H7 (cell line): ENCODE results near the gene ISLR. TPM values are rescaled to one million over a fixed set of nuclear protein-coding genes. Genes with fewer than 3 reads are reported as not detected.

Experiments used
- DNase-seq: peaks from one replicate; pipeline ENCODE4 v3.0.0; 2012
- H3K27me3 ChIP-seq: 2 replicates; pipeline ENCODE4 v1.6.0; 2011; ENCODE audit warnings: mild to moderate bottlenecking, low read length; ENCODE audit not compliant: control insufficient read depth, insufficient read depth
- H3K36me3 ChIP-seq: replicated peaks from 2 replicates; pipeline ENCODE4 v1.5.1; 2011; ENCODE audit warnings: low read length; ENCODE audit not compliant: control insufficient read depth, insufficient read depth
- H3K4me3 ChIP-seq: 2 replicates; pipeline ENCODE4 v1.5.1; 2011; ENCODE audit warnings: low read depth, mild to moderate bottlenecking, control low read depth, low read length, moderate library complexity; ENCODE audit not compliant: insufficient read depth
- total RNA-seq: library from RNA; depleted of rRNA; stranded (reverse); fragments of >200 nt; shearing (Covaris generic); gene quantifications from 2 replicates; pipeline ENCODE4 v1.2.3, GENCODE V29; 2014

Gene ISLR
- total RNA-seq, 1 experiment from 2014 or later = 20.5 TPM

DNA sequence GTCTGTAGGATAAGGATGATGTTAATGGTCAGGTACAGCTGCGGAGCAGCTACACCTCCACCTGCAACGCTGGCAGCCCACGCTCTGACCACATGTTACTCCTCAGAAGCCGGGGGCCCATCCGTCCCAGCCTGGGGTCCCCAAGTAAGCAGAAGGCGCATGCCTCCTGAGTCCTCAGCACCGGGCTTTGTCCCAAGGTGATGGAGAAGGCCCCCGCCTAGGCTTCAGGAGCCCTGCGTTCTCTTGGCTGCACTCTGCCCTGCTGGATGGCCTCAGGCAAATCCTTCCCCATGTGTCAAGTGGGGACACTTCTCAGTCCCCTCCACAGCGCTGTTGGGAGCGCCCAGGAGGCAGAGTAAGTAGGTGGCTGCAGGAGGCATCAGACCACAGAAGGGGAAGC is 14.7 kb downstream of the ISLR start:
- DNase-seq = no peak
- H3K27me3 ChIP-seq = no peaks in the 10 kb centered on the region
- H3K36me3 ChIP-seq = no peaks in the 10 kb centered on the region
- no peak overlapping the region for H3K4me3 ChIP-seq

DNA sequence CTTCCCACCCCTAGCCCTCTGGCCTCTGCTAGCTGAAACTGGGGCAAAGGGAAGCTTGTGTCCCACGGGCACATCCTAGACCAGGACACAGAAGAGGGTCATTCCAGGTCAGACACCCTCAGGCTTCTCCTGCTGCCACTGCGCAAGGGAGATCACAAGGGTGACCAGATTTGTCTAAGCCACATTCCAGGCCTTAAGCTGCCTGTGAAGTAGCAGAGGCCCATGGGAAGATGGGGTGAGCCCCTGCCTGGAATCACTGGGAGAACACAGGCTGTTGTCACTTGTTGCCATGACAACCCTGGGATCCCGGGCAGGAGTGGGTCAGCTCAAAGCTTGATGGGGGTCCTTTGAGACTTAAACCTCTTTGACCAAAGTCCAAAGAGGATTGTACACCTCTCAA is 18.3 kb downstream of the ISLR start:
- DNase-seq = peak; percentile 53
- H3K4me3 ChIP-seq = no peak overlapping the region
- no peaks in the 10 kb centered on the region for H3K36me3 ChIP-seq
- H3K27me3 ChIP-seq = no peaks in the 10 kb centered on the region

DNA sequence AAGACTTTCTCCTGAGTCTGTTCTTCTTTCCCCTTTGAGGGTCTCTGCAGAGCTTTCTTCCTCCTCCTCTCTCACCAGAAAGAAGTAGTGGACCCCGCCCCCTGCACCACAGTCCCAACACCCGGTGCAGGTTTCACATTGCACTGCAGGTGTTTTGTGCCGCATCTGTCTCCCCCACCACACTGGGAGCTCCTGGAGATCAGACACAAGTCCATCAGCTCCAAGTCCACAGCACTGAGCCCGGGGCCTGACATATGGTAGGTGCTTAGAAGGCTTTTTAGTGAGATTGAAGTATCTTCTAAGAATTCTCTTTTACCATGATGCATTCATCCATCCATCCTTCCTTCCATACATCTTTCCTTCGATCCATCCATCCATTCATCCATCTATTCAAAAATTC is 19.2 kb downstream of the ISLR start:
- Histone ChIP-seq H3K4me3 (no peak overlapping the region), H3K36me3 (no peaks in the 10 kb centered on the region), H3K27me3 (no peaks in the 10 kb centered on the region)
- DNase-seq = peak; percentile 40

DNA sequence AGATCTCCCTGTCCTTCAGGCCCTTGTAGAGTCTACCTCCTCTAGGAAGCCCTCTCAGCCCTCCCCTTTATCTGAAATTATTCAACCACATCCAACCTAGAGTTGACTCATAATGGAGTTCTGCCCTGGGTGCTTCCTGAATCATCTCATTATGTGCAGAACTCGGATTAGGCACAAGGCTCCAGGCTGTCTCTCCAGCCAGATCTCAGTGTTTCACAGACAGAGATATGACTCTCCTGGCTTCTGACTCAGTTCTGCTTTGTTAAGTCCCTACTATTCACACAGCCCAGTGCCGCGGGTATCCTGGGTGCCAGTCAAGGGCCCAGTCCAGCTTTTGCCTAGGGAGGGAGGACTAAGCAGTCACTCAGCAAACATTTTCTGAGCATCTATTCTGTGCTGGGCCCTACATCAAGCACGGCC is 19.8 kb downstream of the ISLR start:
- Histone ChIP-seq H3K36me3 (no peaks in the 10 kb centered on the region), H3K4me3 (no peak overlapping the region), H3K27me3 (no peaks in the 10 kb centered on the region)
- DNase-seq = no peak

GRCh38 chr15:74193905-74194304 is 20.4 kb downstream of the ISLR start:
- H3K36me3 ChIP-seq = no peaks in the 10 kb centered on the region
- peak; percentile 38 for DNase-seq
- H3K4me3 ChIP-seq = no peak overlapping the region

DNA sequence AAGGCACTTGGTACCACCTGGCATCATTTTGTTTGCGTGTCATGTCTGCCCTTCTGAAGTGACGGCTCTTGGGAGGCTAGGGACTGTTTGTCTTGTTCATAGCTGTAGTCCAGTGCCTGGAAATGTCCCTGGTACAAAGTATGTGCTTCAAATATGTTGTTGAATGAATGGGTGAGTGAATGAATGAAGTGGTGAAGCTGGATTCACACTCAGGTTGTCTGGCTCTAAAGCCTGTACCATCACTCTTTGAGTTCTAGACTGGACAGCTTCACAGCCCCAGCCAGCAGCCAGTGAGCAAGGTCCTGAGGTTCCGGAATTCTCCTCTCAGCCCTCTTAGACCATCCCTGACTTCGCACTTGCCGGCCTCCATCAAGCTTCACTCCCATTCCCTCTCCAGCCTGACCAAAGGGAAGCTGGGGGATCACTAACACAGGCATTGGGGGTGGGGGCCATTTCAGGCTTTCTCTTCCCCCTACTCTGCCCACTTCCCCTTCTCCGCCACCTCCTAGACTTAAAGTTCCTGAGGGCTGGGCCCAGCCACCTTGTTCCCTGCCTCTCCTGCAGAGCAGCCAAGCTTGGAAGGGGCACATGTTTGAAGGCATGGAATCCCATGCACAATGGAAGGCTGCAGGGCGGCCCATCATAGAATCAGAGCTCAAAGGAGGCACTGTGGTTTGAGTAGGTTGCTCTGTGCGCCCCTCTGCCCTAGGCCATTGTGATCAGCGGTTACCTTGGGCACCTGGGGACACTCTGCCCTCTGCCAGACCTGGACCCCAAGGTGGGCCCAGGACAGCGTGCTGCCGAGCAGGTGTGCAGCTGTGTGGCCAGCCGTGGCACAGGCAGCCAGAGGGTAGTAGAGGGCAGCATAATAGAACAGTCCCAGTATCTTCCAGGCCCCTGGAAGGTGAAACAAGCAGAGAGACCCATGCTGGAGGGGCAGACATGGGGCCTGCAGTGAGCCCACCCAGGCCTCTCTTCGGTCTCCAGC is 21.4 kb downstream of the ISLR start:
- DNase-seq = peak; percentile 30
- no peaks in the 10 kb centered on the region for H3K27me3 ChIP-seq
- no peaks in the 10 kb centered on the region for H3K36me3 ChIP-seq
- H3K4me3 ChIP-seq = no peak overlapping the region

More at GRCh38 chr15:74193905-74194304, 20.4 kb downstream of the ISLR start:
- H3K27me3 ChIP-seq = no peaks in the 10 kb centered on the region

DNA sequence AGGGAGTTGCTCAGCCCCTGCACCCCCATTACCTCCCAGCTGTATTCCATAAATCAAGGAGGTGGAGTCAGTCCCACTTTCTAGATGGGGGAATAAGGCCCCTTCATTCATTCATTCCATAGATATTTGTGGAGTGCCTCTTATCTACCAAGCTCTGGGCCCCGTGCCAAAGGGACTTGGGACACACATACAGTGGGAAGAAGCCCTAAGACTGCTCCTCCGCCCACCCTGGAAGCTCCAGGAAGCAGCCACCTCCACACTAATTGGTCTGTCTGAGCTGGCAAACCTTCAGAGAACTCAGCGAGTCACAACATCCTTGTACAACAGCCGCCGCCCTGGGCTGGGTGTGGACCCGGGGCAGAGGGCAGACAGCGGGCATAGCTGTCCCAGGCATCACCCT is 22.7 kb downstream of the ISLR start:
- no peak for DNase-seq
- no peak overlapping the region for H3K4me3 ChIP-seq
- no peaks in the 10 kb centered on the region for H3K27me3 ChIP-seq
- H3K36me3 ChIP-seq = no peaks in the 10 kb centered on the region

- H3K36me3 ChIP-seq = no peaks in the 10 kb centered on the region
- no peak for DNase-seq
- no peak overlapping the region for H3K4me3 ChIP-seq
- peaks cover 3% of the 10 kb centered on the region; the same call in 1 of the 2 replicates for H3K27me3 ChIP-seq
Measured at GRCh38 chr15:74197176-74197965, 23.9 kb downstream of the ISLR start.

GRCh38 chr15:74199297-74199652 is 25.8 kb downstream of the ISLR start:
- peaks cover 3% of the 10 kb centered on the region; the same call in 1 of the 2 replicates for H3K27me3 ChIP-seq
- H3K36me3 ChIP-seq = no peaks in the 10 kb centered on the region
- H3K4me3 ChIP-seq = no peak overlapping the region
- DNase-seq = peak; percentile 64

DNA sequence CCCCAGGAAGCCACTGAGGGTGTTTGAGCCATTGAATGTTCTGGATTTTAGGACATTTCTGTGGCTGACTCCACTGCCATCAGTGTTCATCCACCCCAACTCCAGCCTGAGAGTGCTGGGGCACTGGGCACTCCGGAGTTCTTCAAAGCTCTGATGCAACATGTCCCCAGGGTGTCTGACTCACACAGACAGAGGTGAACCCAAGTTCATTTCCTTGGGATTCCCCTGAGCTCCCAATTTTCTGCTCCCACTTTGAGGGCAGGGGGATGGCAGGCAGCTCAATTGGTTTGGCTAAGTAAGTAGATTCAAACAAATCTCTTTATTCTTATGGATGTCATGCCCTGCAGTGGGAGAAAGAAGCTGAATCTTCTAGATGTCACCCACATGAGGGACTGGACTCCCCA is 26.9 kb downstream of the ISLR start:
- Histone ChIP-seq H3K36me3 (no peaks in the 10 kb centered on the region; the same call in 1 of the 2 replicates), H3K4me3 (no peak overlapping the region), H3K27me3 (peaks cover 6% of the 10 kb centered on the region)
- no peak for DNase-seq

- H3K4me3 ChIP-seq = no peak overlapping the region
- H3K27me3 ChIP-seq = peaks cover 6% of the 10 kb centered on the region
- no peaks in the 10 kb centered on the region; the same call in 1 of the 2 replicates for H3K36me3 ChIP-seq
- peak; percentile 62 for DNase-seq
Measured at GRCh38 chr15:74200871-74201419, 27.4 kb downstream of the ISLR start.

- peaks cover 6% of the 10 kb centered on the region for H3K27me3 ChIP-seq
- DNase-seq = peak; percentile 63
- H3K4me3 ChIP-seq = peak overlapping the region; percentile 31
- H3K36me3 ChIP-seq = no peaks in the 10 kb centered on the region; the same call in 1 of the 2 replicates
Measured at GRCh38 chr15:74201710-74202420, 28.4 kb downstream of the ISLR start.

DNA sequence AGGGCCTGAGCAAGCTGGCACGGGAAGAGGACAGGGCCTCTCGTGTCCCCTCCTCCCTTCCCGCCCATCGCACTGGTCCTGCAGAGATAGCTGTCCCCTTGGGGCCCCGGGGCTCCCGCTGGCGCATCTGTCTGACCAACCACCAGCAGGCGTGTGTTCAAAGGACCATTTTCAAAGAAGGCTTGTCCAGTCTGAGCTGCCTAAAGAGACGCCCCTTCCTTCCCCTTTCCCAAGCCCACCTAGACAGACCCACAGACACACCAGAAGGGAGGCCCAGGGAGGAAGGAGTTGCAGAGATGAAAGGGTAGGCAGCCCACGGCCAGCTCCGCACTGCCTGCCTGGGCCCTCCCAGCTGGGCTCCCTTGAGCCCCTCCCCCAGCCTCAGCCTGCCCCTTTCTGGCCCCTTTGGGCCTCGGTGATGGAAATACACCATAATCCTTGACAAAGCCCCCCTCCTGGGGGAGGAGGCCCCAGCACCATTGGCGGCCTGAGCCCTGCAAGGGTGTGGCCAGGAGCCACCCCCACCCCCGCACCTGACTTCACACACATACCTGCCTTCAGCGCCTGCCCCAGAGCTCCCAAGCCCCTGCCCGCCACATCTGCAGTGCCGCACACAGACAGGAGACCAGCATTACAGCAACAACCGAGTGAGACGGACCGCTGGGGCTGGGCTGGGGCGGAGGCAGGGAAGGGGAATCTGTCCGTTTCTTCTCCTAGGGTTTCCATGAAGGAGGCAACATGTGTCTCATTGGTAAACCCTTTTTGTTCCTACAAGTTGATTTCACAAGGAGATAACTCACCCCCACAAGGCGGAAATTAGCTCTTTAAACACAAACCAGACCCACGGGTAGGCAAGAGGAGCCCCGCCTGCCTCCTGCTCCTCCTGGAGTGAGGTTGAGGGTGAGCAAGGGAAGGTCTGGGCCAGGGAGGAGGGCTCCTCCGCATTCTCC is 29.2 kb downstream of the ISLR start, which contains the start of gene STRA6:
TSS of gene STRA6 (minus strand) at position 336 of the 950 bp plus-strand sequence. CDS start 520 bp downstream, outside the sequence.
- peak within 1 kb of the TSS; percentile 31 for H3K4me3 ChIP-seq
- DNase-seq = peak; percentile 99
- H3K27me3 ChIP-seq = peaks cover 6% of the 10 kb centered on the region
- no peaks in the 10 kb centered on the region; the same call in 1 of the 2 replicates for H3K36me3 ChIP-seq
